K562 (cell line): ENCODE data around the gene TEX52. TPM values are rescaled to one million over a fixed set of nuclear protein-coding genes. Genes with fewer than 3 reads are reported as not detected.
"Not testable (repeated sequence)": the region's sequence is repeated elsewhere in the genome, so short reads cannot be mapped to it uniquely, and the experiment has no call there.

Experiments
- ATAC-seq: fragments of 200-7000 bp; cut with Tn5 transposase; 3 replicates; pipeline ENCODE4 v1.9.1; 2020; ENCODE audit warnings: moderate library complexity
- BruUV-seq: library from RNA; stranded (reverse); fragments of 400-500 nt; replicated peaks from 2 replicates; lab custom pipeline; 2021; lab: Mats Ljungman, UMichigan
- CTCF ChIA-PET: fragments of 300-600 bp; formaldehyde crosslinking; extraction: SDS; loops from one replicate; lab custom pipeline; 2021; ENCODE audit warnings: low intra/inter-chr PET ratio; lab: Yijun Ruan, JAX
- POLR2A ChIA-PET: fragments of 300-600, 350-650 bp; sonication (Branson Sonifier 250); formaldehyde crosslinking; extraction: SDS; loops from one replicate; lab custom pipeline; 2021; ENCODE audit warnings: antibody characterized with exemption, inconsistent platforms; lab: Yijun Ruan, JAX
- DNase-seq, 4 experiments: peaks; one replicate each; pipeline versions ENCODE4 v3.0.0 to v3.0.0-alpha.2; 2011 to 2018; ENCODE audit warnings: low spot score in 3 of 4, mixed read lengths in 3 of 4; ENCODE audit errors: extremely low read depth in 1 of 4
- FAIRE-seq: peaks from 2 replicates; lab custom pipeline; 2011; peaks lifted over from hg19 to GRCh38; lab: Jason Lieb, UNC
- H2AFZ ChIP-seq: 2 replicates; pipeline ENCODE4 v1.6.0; 2011; ENCODE audit warnings: low read depth, low read length, control low read depth, inconsistent platforms
- H3K27ac ChIP-seq: fragments of 200-600 bp; 3 replicates; pipeline ENCODE4 v1.8.0; 2011; ENCODE audit warnings: low read depth, mild to moderate bottlenecking, control low read depth, inconsistent platforms, low read length, moderate library complexity, mixed read lengths; ENCODE audit errors: extremely low read depth
- H3K27me3 ChIP-seq, 2 experiments: fragments of 300-600 bp in 1 of 2; 2 replicates in 1 of 2; 3 replicates in 1 of 2; pipeline versions ENCODE4 v1.6.0 to v1.8.0; 2011; ENCODE audit warnings: inconsistent platforms in 2 of 2, low read length in 2 of 2, mild to moderate bottlenecking in 1 of 2, mixed read lengths in 1 of 2, moderate library complexity in 1 of 2; ENCODE audit not compliant: control insufficient read depth in 2 of 2, insufficient read depth in 2 of 2
- H3K36me3 ChIP-seq: fragments of 300-600 bp; 3 replicates; pipeline ENCODE4 v1.8.0; 2011; ENCODE audit warnings: mild to moderate bottlenecking, low read length, inconsistent platforms; ENCODE audit not compliant: control insufficient read depth, insufficient read depth
- H3K4me1 ChIP-seq, 2 experiments: fragments of 200-600 bp in 1 of 2; replicated peaks in 1 of 2; 2 replicates in 1 of 2; 3 replicates in 1 of 2; pipeline versions ENCODE4 v1.5.1 to v1.8.0; 2011; ENCODE audit warnings: inconsistent platforms in 2 of 2, low read length in 2 of 2, mild to moderate bottlenecking in 1 of 2, mixed read lengths in 1 of 2, moderate library complexity in 1 of 2; ENCODE audit not compliant: control insufficient read depth in 2 of 2, insufficient read depth in 2 of 2
- H3K4me2 ChIP-seq: 2 replicates; pipeline ENCODE4 v1.6.1; 2011; ENCODE audit warnings: low read length, control low read depth, inconsistent platforms, mixed read lengths; ENCODE audit not compliant: insufficient read depth
- H3K4me3 ChIP-seq: fragments of 200-600 bp; sonication (generic), shearing (Covaris generic); 2 replicates; pipeline ENCODE4 v1.5.1; 2016; ENCODE audit warnings: control low read depth, inconsistent platforms
- H3K79me2 ChIP-seq: fragments of 200-600 bp; 3 replicates; pipeline ENCODE4 v1.8.0; 2011; ENCODE audit warnings: low read length, inconsistent platforms; ENCODE audit not compliant: control insufficient read depth, insufficient read depth
- H3K9ac ChIP-seq, 2 experiments: 2 replicates each; pipeline versions ENCODE4 v1.6.0 to v1.6.1; 2011; ENCODE audit warnings: low read depth in 2 of 2, low read length in 2 of 2, control low read depth in 1 of 2, inconsistent platforms in 1 of 2, mild to moderate bottlenecking in 1 of 2, mixed read lengths in 1 of 2; ENCODE audit not compliant: insufficient read depth in 1 of 2
- H3K9me1 ChIP-seq: one replicate; pipeline ENCODE4 v1.6.0; 2011; ENCODE audit warnings: inconsistent platforms, mild to moderate bottlenecking, low read length, moderate library complexity; ENCODE audit not compliant: control insufficient read depth, insufficient read depth
- H3K9me3 ChIP-seq: replicated peaks from 2 replicates; pipeline ENCODE4 v1.5.1; 2011; ENCODE audit warnings: low read depth, low read length, inconsistent platforms; ENCODE audit not compliant: control insufficient read depth, insufficient read depth
- H4K20me1 ChIP-seq: replicated peaks from 2 replicates; pipeline ENCODE4 v1.6.1; 2011; ENCODE audit warnings: low read length, inconsistent platforms, mixed read lengths; ENCODE audit not compliant: control insufficient read depth, insufficient read depth
- DACH1 ChIP-seq: fragments of 450-650 bp; IDR thresholded peaks from 2 replicates; pipeline ENCODE4 v1.6.1; 2018; ENCODE audit not compliant: partially characterized antibody
- HES1 ChIP-seq: fragments of 450-650 bp; IDR thresholded peaks from 2 replicates; pipeline ENCODE4 v1.6.1; 2016; ENCODE audit warnings: low read depth, mild to moderate bottlenecking, moderate library complexity
- HNRNPH1 ChIP-seq: fragments of 200-400 bp; formaldehyde crosslinking; optimal IDR thresholded peaks from 2 replicates; pipeline ENCODE3; 2017; ENCODE audit warnings: low read depth, mild to moderate bottlenecking, low read length, moderate library complexity
- SIRT6 ChIP-seq: IDR thresholded peaks from one replicate; pipeline ENCODE4 v1.6.1; 2012; ENCODE audit warnings: low read depth, mild to moderate bottlenecking, control low read depth, inconsistent platforms, low read length, moderate library complexity
- TGIF2 ChIP-seq: sonication (generic); formaldehyde crosslinking; IDR thresholded peaks from 2 replicates; pipeline ENCODE4 v1.8.1; 2022; ENCODE audit warnings: mild to moderate bottlenecking, missing genetic modification reagents, moderate library complexity
- ZNF184 ChIP-seq: sonication (generic); formaldehyde crosslinking; IDR thresholded peaks from 2 replicates; pipeline ENCODE4 v1.5.0; 2020; ENCODE audit warnings: missing genetic modification reagents
- WGBS: fragments of 100-300 bp; shearing (Covaris generic); methylation state at CpG from one replicate; pipeline ENCODE4 v1.1.6; 2016; ENCODE audit warnings: low coverage, mixed read lengths; ENCODE audit not compliant: insufficient coverage; ENCODE audit errors: missing lambda C conversion rate; 5-methylcytosine and 5-hydroxymethylcytosine counted together
- in situ Hi-C: fragments of 300-500 bp; cut with MboI; formaldehyde crosslinking; loops from 4 replicates; pipeline ENCODE4 v1.15.0; 2018; ENCODE audit warnings: inconsistent platforms, mixed read lengths
- intact Hi-C: fragments of 100-400 bp; cut with micrococcal nuclease; formaldehyde crosslinking; loops from 2 replicates; pipeline ENCODE4 v1.14.2; 2022
- polyA plus RNA-seq, 8 experiments: library from polyadenylated mRNA; depleted of rRNA in 4 of 8; stranded (reverse) in 5 of 8; unstranded in 3 of 8; fragments of >200 nt; fragmentation: Nextera tagmentation in 2 of 8; fragmentation: Illumina TruSeq in 1 of 8; extraction: Ambion mirVana in 2 of 8; extraction: Trizol in 1 of 8; gene quantifications; 2 replicates each; pipeline versions ENCODE4 v1.2.1 to v1.2.3, GENCODE V29; 2011 to 2014; ENCODE audit warnings: inconsistent platforms in 1 of 8, missing spikeins in 1 of 8
- total RNA-seq, 7 experiments: library from RNA; depleted of rRNA in 6 of 7; stranded (reverse); fragments of >200 nt in 6 of 7; fragmentation: Illumina TruSeq in 2 of 7; extraction: Trizol in 2 of 7; gene quantifications; 2 replicates each; pipeline versions ENCODE4 v1.2.1 to v1.2.3, GENCODE V29; 2011 to 2021; ENCODE audit warnings: low replicate concordance in 1 of 7

TEX52 gene
- total and polyA plus RNA-seq, 9 of the 15 experiments (the other 6 are each of a cell fraction or from before 2014, with no cell fraction given) = not detected

- BruUV-seq, CTCF ChIA-PET, H3K9ac ChIP-seq, H4K20me1 ChIP-seq, ATAC-seq, in situ Hi-C loops, H3K79me2 ChIP-seq, H3K9me3 ChIP-seq, H3K4me3 ChIP-seq, FAIRE-seq, POLR2A ChIA-PET, H3K27me3 ChIP-seq, H2AFZ ChIP-seq, intact Hi-C loops, H3K27ac ChIP-seq, H3K4me1 ChIP-seq, DNase-seq, H3K4me2 ChIP-seq, H3K9me1 ChIP-seq: not testable (repeated sequence)
- WGBS = 73% methylated on average over 5 of the region's 9 CpGs
- H3K36me3 ChIP-seq = peaks cover 74% of the 10 kb centered on the region
Observed at GRCh38 chr12:2868986-2869632, 12.3 kb upstream of the TEX52 start.

GRCh38 chr12:2864198-2864597, 7.4 kb upstream of the TEX52 start:
- ATAC-seq (no peak), DNase-seq (no peak), FAIRE-seq (no peak)
- H3K9me3 ChIP-seq = no peaks in the 10 kb centered on the region
- H3K79me2 ChIP-seq = no peaks in the 10 kb centered on the region
- H4K20me1 ChIP-seq = no peaks in the 10 kb centered on the region; the same call in 1 of the 2 replicates
- POLR2A ChIA-PET = interaction anchor here (0.5 to 1.2 kb wide), 3 partner anchors 11 to 170 kb away, joined by 3 to 6 read pairs (median 6); partner anchors contain the start of genes FOXM1 and RHNO1
- H3K4me1 ChIP-seq = no peaks in the 10 kb centered on the region
- intact Hi-C loops = no loop called here
- H3K36me3 ChIP-seq = peaks cover 74% of the 10 kb centered on the region; the same call in 2 of the 3 replicates
- no peak overlapping the region for H3K9ac ChIP-seq
- no peak overlapping the region for H3K4me2 ChIP-seq
- H3K9me1 ChIP-seq = no peaks in the 10 kb centered on the region
- CTCF ChIA-PET = no interaction called here
- 97% methylated on average over 9 of the region's 9 CpGs for WGBS
- H3K27ac ChIP-seq = no peak overlapping the region
- H3K4me3 ChIP-seq = no peak overlapping the region
- no peak overlapping the region for H2AFZ ChIP-seq
- in situ Hi-C loops = no loop called here
- BruUV-seq = no TSS peak
- no peak for TF ChIP-seq HES1
- TF ChIP-seq SIRT6 = no peak
- no peak for TF ChIP-seq HNRNPH1
- no peak for TF ChIP-seq ZNF184 (CRISPR knock-in tag)
- no peak for TF ChIP-seq TGIF2 (CRISPR knock-in tag)
- TF ChIP-seq DACH1 = no peak
- no peaks in the 10 kb centered on the region for H3K27me3 ChIP-seq

- BruUV-seq, H3K9ac ChIP-seq, in situ Hi-C loops, H4K20me1 ChIP-seq, intact Hi-C loops, CTCF ChIA-PET, DNase-seq, H3K9me3 ChIP-seq, H3K27ac ChIP-seq, H3K4me2 ChIP-seq, H3K79me2 ChIP-seq, H3K4me1 ChIP-seq, FAIRE-seq, H3K4me3 ChIP-seq, H3K9me1 ChIP-seq, H3K27me3 ChIP-seq, ATAC-seq, H2AFZ ChIP-seq: not testable (repeated sequence)
- POLR2A ChIA-PET = interaction anchor here (1.2 kb wide), 1 partner anchor 10 kb away, joined by 6 read pairs; no protein-coding TSS in a partner anchor
- peaks cover 74% of the 10 kb centered on the region; the same call in 2 of the 3 replicates for H3K36me3 ChIP-seq
- 77% methylated on average over 4 of the region's 7 CpGs for WGBS
Observed at GRCh38 chr12:2863402-2863801, 6.6 kb upstream of the TEX52 start.
